Upper lobe of left lung (tissue), 4 donors: Measurements from ENCODE around the gene IL6.

Source experiments
- POLR2A ChIP-seq, 4 donors: fragments of 450-650 bp; IDR thresholded peaks; one replicate each; pipeline ENCODE4 v1.5.1; 2016 to 2017; ENCODE audit warnings: antibody characterized with exemption in 4 of 4, mild to moderate bottlenecking in 2 of 4
- TF ChIP-seq, protein P1 (sequence below), 6 experiments: fragments of 450-650 bp in 4 of 6; fragments of 200-600 bp in 2 of 6; sonication (generic) in 2 of 6; IDR thresholded peaks; one replicate each; pipeline ENCODE4 v1.5.1; 2016 to 2019; ENCODE audit warnings: antibody characterized with exemption in 6 of 6

DNA sequence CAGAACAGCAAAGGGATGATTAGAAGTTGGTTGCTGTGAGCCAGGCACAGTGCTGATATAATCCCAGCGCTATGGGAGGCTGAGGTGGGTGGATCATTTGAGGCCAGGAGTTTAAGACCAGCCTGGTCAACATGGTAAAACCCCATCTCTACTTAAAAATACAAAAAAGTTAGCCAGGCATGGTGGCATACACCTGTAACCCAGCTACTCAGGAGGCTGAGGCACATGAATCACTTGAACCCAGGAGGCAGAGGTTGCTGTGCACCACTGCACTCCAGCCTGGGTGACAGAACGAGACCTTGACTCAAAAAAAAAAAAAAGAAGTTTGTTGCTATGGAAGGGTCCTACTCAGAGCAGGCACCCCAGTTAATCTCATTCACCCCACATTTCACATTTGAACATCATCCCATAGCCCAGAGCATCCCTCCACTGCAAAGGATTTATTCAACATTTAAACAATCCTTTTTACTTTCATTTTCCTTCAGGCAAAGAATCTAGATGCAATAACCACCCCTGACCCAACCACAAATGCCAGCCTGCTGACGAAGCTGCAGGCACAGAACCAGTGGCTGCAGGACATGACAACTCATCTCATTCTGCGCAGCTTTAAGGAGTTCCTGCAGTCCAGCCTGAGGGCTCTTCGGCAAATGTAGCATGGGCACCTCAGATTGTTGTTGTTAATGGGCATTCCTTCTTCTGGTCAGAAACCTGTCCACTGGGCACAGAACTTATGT is 4.1 kb downstream of the IL6 start:
- TF ChIP-seq, protein P1, sequence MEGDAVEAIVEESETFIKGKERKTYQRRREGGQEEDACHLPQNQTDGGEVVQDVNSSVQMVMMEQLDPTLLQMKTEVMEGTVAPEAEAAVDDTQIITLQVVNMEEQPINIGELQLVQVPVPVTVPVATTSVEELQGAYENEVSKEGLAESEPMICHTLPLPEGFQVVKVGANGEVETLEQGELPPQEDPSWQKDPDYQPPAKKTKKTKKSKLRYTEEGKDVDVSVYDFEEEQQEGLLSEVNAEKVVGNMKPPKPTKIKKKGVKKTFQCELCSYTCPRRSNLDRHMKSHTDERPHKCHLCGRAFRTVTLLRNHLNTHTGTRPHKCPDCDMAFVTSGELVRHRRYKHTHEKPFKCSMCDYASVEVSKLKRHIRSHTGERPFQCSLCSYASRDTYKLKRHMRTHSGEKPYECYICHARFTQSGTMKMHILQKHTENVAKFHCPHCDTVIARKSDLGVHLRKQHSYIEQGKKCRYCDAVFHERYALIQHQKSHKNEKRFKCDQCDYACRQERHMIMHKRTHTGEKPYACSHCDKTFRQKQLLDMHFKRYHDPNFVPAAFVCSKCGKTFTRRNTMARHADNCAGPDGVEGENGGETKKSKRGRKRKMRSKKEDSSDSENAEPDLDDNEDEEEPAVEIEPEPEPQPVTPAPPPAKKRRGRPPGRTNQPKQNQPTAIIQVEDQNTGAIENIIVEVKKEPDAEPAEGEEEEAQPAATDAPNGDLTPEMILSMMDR (IDR thresholded peaks at IDR 0.05): no peak
- TF ChIP-seq POLR2A (IDR thresholded peaks at IDR 0.05): no peak
